HFFc6 (cell line): ENCODE measurements around the gene ARL6IP5. TPM values are rescaled to one million over a fixed set of nuclear protein-coding genes. Genes with fewer than 3 reads are reported as not detected.
A peak's percentile ranks its signal among the peaks of the same experiment; 100 is the strongest.

Experiments
- DNase-seq: peaks from one replicate; pipeline ENCODE4 v3.0.0-alpha.2; 2018
- H3K27ac Mint-ChIP-seq: 2 replicates; pipeline ENCODE4 v1.8.0; 2020; ENCODE audit warnings: mild to moderate bottlenecking, mixed read lengths
- H3K27me3 Mint-ChIP-seq: 2 replicates; pipeline ENCODE4 v1.8.0; 2021; ENCODE audit warnings: mild to moderate bottlenecking, moderate library complexity, mixed read lengths; ENCODE audit not compliant: insufficient read depth
- H3K36me3 Mint-ChIP-seq: 2 replicates; pipeline ENCODE4 v1.8.0; 2021; ENCODE audit warnings: low read depth, mixed read lengths
- H3K4me1 Mint-ChIP-seq: 2 replicates; pipeline ENCODE4 v1.8.0; 2020; ENCODE audit warnings: low read depth, mixed read lengths
- H3K4me3 Mint-ChIP-seq: 2 replicates; pipeline ENCODE4 v1.8.0; 2020; ENCODE audit warnings: mild to moderate bottlenecking, moderate library complexity, mixed read lengths
- H3K9me3 Mint-ChIP-seq: 2 replicates; pipeline ENCODE4 v1.8.0; 2020; ENCODE audit warnings: mild to moderate bottlenecking, mixed read lengths
- total RNA-seq, 6 experiments: library from RNA; stranded (reverse); fragmentation: NEBNext Ultra II Directional; extraction: Animal tissue kit (Norgen Biotek cat#: 25700); gene quantifications; 2 replicates in 1 of 6; 3 replicates in 5 of 6; pipeline ENCODE4 v1.2.3, GENCODE V29; 2021
- TF ChIP-seq, protein P1 (sequence below): fragments of 200-600 bp; sonication (generic); IDR thresholded peaks from 2 replicates; pipeline ENCODE4 v1.5.0; 2021; ENCODE audit warnings: antibody characterized with exemption, mild to moderate bottlenecking

Gene ARL6IP5
- total RNA-seq, 6 experiments from 2014 or later, result 108 to 132 (median 119) TPM

DNA sequence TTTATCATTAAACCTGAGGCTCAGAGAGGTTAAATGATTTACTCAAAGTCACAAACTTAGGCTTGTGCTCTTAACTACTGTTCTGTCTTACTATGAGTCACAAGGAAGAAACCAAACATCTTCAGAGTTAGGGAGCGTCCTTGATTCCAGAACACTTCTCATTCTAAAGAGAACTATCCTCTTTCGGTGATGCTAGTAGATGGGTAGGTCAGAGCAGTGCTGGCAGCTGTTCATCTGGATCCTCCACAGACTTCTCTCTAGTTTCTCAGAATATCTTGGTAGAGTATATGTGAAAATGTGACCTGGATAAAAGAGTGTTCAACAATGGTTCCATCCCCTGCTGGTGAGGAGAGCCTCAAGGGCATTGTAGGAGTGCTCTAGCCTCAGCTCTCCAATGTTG is 3.3 kb downstream of the ARL6IP5 start:
- Mint-ChIP-seq H3K9me3 (no peaks in the 10 kb centered on the region), H3K4me3 (peak overlapping the region; percentile 64), H3K36me3 (peaks cover 23% of the 10 kb centered on the region), H3K27me3 (peaks cover 1% of the 10 kb centered on the region), H3K4me1 (peaks cover 80% of the 10 kb centered on the region), H3K27ac (peak overlapping the region; percentile 73)
- peak; percentile 64 for DNase-seq
- TF ChIP-seq, protein P1, sequence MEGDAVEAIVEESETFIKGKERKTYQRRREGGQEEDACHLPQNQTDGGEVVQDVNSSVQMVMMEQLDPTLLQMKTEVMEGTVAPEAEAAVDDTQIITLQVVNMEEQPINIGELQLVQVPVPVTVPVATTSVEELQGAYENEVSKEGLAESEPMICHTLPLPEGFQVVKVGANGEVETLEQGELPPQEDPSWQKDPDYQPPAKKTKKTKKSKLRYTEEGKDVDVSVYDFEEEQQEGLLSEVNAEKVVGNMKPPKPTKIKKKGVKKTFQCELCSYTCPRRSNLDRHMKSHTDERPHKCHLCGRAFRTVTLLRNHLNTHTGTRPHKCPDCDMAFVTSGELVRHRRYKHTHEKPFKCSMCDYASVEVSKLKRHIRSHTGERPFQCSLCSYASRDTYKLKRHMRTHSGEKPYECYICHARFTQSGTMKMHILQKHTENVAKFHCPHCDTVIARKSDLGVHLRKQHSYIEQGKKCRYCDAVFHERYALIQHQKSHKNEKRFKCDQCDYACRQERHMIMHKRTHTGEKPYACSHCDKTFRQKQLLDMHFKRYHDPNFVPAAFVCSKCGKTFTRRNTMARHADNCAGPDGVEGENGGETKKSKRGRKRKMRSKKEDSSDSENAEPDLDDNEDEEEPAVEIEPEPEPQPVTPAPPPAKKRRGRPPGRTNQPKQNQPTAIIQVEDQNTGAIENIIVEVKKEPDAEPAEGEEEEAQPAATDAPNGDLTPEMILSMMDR, result no peak

DNA sequence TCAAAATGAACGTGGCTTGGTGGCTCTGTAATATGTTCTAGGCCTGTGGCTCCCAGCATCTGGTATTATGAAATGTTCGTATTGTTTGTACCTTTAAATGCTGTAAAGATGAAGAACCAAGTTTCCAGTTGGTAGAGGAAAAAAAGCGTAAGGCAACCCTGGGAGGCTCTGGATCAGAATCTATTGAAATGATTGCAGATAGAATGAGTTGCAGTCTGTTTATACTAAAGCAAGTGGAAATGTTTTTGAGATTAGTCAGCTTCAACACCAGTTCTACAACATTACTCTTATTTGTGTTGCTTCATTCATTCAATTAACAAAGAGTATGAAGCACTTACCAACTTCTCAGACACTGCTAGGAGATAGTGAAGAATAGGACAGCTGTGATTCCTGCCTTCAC is 5.3 kb downstream of the ARL6IP5 start:
- H3K27ac Mint-ChIP-seq, result peak overlapping the region; percentile 63
- H3K4me1 Mint-ChIP-seq, result peaks cover 82% of the 10 kb centered on the region
- H3K27me3 Mint-ChIP-seq, result peaks cover 1% of the 10 kb centered on the region; the same call in 1 of the 2 replicates
- TF ChIP-seq, protein P1, result no peak
- no peaks in the 10 kb centered on the region for H3K9me3 Mint-ChIP-seq
- peak overlapping the region; percentile 56 for H3K4me3 Mint-ChIP-seq
- DNase-seq, result peak; percentile 69
- H3K36me3 Mint-ChIP-seq, result peaks cover 25% of the 10 kb centered on the region

DNA sequence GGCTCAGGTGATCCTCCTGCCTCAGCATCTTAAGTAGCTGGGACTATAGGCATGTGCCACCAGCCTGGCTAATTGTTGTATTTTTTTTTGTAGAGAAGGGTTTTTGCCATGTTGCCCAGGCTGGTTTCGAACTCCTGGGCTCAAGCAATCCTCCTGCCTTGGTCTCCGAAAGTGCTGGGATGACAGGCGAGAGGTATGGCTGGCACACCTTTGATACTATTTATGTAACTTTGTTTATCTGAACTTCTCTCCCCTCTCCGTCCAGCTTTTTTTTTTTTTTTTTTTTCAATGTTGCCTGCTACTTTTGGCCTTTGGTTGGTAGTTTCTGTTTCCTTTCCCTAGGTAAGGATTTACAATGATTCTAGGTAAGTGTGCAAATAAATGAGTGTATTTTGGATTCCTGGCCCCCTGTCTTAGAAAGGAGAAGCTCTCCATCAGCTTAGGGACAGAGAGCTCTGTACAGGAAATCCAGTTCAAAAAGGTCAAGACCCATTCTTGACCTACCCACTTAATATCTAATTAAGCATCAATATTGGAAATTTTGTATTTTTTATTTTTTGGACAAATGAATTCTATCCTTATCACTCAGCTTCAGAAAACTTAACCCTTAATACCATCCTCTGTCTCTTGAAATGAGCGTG is 6.8 kb downstream of the ARL6IP5 start:
- no peak for DNase-seq
- Mint-ChIP-seq H3K36me3 (peaks cover 35% of the 10 kb centered on the region), H3K27ac (peak overlapping the region; percentile 64), H3K9me3 (no peaks in the 10 kb centered on the region), H3K4me3 (no peak overlapping the region), H3K4me1 (peaks cover 84% of the 10 kb centered on the region), H3K27me3 (no peaks in the 10 kb centered on the region; the same call in 1 of the 2 replicates)
- TF ChIP-seq, protein P1, result no peak

DNA sequence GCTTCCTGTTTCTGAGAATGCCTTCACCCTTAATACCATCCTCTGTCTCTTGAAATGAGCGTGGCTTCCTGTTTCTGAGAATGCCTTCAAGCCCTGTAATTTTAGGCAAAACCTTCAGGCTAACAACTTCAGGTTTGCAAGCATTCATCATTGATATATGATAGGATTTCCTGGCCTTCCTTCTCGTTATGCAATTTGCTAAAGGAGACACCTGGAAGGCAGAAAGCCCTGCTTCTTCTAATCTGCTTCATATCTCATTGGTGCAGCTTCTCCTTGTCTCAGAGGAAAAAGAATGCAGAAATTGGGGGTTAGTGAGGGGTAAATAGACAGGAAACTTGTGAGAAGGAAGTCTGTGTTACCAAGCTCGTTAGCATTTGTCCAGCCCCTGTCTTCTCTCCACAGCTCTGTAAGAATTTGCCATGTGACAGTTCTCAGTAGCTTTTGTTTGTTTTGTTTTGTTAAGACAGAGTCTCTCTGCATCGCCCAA is 7.3 kb downstream of the ARL6IP5 start:
- H3K27ac Mint-ChIP-seq, result peak overlapping the region; percentile 44
- TF ChIP-seq, protein P1, result no peak
- no peaks in the 10 kb centered on the region for H3K27me3 Mint-ChIP-seq
- no peak for DNase-seq
- H3K4me3 Mint-ChIP-seq, result no peak overlapping the region
- peaks cover 84% of the 10 kb centered on the region for H3K4me1 Mint-ChIP-seq
- H3K9me3 Mint-ChIP-seq, result no peaks in the 10 kb centered on the region
- H3K36me3 Mint-ChIP-seq, result peaks cover 35% of the 10 kb centered on the region

DNA sequence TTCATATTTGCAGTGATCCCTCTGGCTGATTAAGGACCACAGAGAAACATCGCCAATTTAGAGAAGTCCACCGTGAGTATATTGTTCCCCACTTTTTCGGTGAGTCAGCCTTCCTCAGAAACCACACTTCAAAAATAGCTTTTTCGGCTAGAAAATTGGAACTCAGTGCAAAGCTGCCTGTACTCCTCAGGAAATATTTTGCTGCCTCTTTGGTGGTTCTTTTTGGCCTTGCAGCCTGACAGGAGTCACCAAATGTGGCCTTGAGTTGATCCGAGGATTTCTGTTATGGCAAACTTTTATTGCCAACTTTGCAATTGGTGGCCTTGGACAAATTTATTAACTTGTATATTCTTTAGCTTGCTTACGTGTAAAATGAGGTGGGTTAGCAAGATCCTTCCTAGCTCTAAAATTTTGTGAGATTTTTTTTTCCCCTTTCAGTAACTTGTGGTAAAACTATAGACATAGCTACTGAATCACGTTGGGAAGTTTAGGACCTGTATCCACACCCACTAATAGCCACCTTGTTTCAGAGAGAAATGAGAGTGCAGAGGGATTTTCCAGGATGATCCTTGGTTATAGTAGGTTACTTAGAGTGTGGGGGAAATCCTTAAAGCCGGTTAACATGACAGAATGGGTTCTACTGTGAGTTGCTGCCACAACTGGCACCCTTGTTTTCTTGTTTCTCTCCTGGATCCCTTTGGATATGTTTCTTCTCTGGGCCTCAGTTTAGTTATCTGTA is 9.9 kb downstream of the ARL6IP5 start:
- TF ChIP-seq, protein P1, result no peak
- Mint-ChIP-seq H3K36me3 (peaks cover 36% of the 10 kb centered on the region), H3K4me1 (peaks cover 66% of the 10 kb centered on the region), H3K4me3 (peak overlapping the region; percentile 53), H3K9me3 (no peaks in the 10 kb centered on the region), H3K27ac (peak overlapping the region; percentile 81), H3K27me3 (no peaks in the 10 kb centered on the region)
- DNase-seq, result peak; percentile 63
